Esophagus mucosa (tissue), 1 donor: Measurements from ENCODE around the gene HOXA11. TPM values are rescaled to one million over a fixed set of nuclear protein-coding genes. Genes with fewer than 3 reads are reported as not detected.

ENCODE experiments used
- ATAC-seq: fragments of 200-7000 bp; cut with Tn5 transposase; one replicate; pipeline ENCODE4 v1.9.1; 2020
- total RNA-seq: library from RNA; stranded (reverse); gene quantifications from one replicate; pipeline ENCODE4 v1.2.4, GENCODE V29; 2023
- donor health status: DM: yes; HTN: yes; CAD: no.

Gene HOXA11
- total RNA-seq, 1 donor from 2014 or later: not detected

GRCh38 chr7:27192546-27193334, 7.7 kb upstream of the HOXA11 start:
- peak; percentile 34 for ATAC-seq

- peak; percentile 19 for ATAC-seq
Measured at GRCh38 chr7:27191833-27192545, 7.0 kb upstream of the HOXA11 start.

GRCh38 chr7:27191161-27191731, 6.2 kb upstream of the HOXA11 start:
- ATAC-seq: no peak

GRCh38 chr7:27189997-27190748, 5.1 kb upstream of the HOXA11 start:
- no peak for ATAC-seq

- ATAC-seq: no peak
Measured at GRCh38 chr7:27189295-27189996, 4.4 kb upstream of the HOXA11 start.

- no peak for ATAC-seq
Measured at GRCh38 chr7:27188386-27189294, 3.6 kb upstream of the HOXA11 start.

- ATAC-seq: no peak
Measured at GRCh38 chr7:27187475-27188385, 2.7 kb upstream of the HOXA11 start.

- ATAC-seq: no peak
Measured at GRCh38 chr7:27186668-27187474, 1.8 kb upstream of the HOXA11 start.

GRCh38 chr7:27185854-27186667, 1.0 kb upstream of the HOXA11 start:
- ATAC-seq: no peak

GRCh38 chr7:27184337-27185012, 557 bp downstream of the HOXA11 start:
- peak; percentile 3 for ATAC-seq

- ATAC-seq: no peak
Measured at GRCh38 chr7:27183682-27184336, 1.2 kb downstream of the HOXA11 start.

- ATAC-seq: no peak
Measured at GRCh38 chr7:27182861-27183681, 2.0 kb downstream of the HOXA11 start.

- ATAC-seq: no peak
Measured at GRCh38 chr7:27182285-27182841, 2.7 kb downstream of the HOXA11 start.

- ATAC-seq: no peak
Measured at GRCh38 chr7:27181795-27182275, 3.2 kb downstream of the HOXA11 start.
